Cardiac septum (tissue), 1 donor: Measurements from ENCODE around the gene SH3GL3. TPM values are rescaled to one million over a fixed set of nuclear protein-coding genes. Genes with fewer than 3 reads are reported as not detected.

ENCODE experiments used
- DNase-seq: peaks from one replicate; pipeline ENCODE4 v3.0.0-alpha.2; 2020; ENCODE audit warnings: low spot score
- intact Hi-C: fragments of 100-400 bp; cut with DNase I; formaldehyde crosslinking; loops from one replicate; pipeline ENCODE4 v1.14.0; 2022
- total RNA-seq: library from RNA; stranded (reverse); fragmentation: NEBNext Ultra II Directional; extraction: Animal tissue kit (Norgen Biotek cat#: 25700); gene quantifications from one replicate; pipeline ENCODE4 v1.2.1, GENCODE V29; 2021
- donor health status: DM: no; HTN: no; CAD: no.

The SH3GL3 gene
- total RNA-seq, 1 donor from 2014 or later, result not detected

DNA sequence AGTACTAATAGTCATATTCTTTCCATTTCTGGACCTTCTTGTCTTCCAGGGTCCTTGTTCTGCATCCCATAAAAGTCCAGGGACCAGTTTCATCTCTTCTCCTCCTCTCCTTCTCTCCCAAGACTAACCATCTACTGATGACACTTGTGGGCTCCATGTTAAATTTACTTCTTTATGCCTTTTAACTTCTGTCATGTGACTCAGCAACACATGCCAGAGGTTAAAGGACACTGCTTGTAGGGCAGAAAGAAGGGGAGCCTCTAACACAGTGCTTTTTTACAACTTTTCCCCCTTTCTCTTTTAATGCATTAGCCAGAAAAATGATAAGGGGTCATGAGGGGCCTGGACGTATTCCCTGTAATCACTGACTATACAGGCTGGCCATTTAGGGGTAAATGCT is 10.0 kb downstream of the SH3GL3 start:
- DNase-seq, result no peak
- intact Hi-C loops, result no loop called here

DNA sequence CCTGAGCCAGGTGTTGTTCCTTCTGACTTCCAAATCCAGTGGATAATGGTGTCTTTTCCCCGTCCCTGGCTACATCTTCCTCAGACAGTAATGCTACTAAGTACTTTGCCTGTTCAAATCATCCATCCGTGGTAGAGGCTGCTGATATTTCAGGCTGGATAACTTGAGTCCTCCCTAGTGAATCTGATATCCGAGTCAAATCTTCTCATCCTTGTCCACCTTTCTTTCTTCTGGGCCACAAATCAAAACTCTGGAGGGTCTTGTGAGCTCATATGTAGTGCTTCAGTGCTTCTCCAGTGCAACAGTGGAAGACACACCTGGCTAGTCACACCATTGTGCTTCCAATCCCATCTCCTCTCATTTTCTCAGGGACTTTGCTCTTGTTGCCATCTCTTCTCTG is 11.2 kb downstream of the SH3GL3 start:
- no peak for DNase-seq

DNA sequence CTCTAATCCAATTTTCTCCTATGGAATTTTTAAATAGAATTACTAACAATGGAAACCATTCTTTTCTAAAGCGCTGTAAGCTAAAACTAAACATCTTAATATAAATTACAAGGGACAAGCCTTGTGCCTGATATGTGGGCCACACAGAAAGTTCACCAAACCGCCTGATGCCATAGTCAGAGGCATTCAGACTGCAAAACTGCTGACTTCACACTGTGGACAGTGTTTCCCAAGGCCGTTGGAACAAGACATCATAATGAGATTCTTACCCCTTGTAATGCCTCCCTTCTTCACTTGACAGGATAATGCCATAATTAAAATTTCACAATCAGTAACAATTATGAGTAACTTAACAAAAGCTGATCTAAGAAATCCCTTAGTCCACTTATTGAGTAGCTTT is 14.9 kb downstream of the SH3GL3 start:
- intact Hi-C loops, result no loop called here
- no peak for DNase-seq

More for the DNA sequence above, 11.2 kb downstream of the SH3GL3 start:
- intact Hi-C loops, result no loop called here

DNA sequence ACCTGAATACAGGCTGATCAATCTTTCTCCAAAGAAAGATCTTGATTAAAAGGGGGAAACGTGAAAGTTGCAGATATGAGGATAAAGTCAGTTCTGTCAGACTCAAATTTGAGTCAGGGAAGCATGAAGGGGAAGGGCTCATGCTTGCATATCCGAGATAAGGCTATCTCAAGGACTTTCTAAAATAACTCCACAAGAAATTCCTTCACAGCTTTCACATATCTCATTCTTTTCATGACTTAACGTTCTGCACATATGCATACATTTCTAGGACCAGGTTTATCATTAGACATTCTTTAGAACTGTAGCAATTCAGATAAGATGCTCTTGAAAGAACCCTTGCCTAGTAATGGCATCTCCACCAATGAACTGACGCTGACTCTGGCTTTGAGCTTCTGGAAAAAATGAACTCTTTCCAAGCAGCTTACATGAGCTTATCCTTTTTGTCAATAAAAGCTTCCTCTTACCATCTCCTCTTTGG is 15.9 kb downstream of the SH3GL3 start:
- no peak for DNase-seq
- intact Hi-C loops, result no loop called here

DNA sequence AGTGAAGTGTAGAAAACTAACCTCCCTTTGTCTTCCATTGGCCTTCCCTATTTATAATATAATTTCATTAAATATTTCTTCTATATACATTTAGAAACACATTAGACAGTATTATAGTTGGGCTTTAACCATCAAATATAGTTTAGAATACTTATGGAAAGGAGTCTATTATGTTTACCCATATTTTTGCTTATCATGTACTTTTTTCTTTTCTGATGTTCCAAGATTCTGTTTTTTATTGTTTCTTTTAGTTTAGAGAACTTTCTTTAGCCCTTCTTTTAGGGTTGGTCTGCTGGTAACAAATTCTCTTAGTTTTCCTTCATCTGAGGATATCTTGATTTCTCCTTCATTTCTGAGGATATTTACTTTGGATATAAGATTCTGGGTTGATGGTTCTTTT is 23.7 kb downstream of the SH3GL3 start:
- intact Hi-C loops, result no loop called here
- DNase-seq, result no peak

DNA sequence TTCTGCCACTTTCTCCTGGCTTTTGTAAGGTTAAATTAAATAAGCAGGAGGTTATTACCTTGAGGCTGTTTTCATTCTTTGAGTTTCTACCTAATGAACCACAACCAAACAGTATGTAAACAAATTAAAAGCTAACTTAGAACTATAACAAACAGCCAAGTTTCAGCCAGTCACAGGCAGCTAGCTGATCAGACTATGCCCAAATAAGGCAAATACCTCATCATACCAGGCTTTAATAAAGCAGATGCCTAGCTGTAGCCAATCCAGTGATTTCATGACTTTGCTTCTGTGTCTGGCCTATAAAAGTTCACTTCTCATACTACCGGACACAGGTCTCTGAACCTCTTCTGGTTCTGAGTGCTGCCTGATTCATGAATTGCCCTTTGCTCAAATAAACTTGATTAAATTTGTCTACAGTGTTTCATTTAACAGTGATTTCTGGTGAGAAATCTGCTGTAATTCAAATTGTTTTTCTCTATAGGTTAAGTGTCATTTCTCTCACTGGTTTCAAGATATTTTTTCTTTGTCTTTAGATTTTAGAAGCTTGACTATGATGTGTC is 24.2 kb downstream of the SH3GL3 start:
- intact Hi-C loops, result no loop called here
- no peak for DNase-seq

DNA sequence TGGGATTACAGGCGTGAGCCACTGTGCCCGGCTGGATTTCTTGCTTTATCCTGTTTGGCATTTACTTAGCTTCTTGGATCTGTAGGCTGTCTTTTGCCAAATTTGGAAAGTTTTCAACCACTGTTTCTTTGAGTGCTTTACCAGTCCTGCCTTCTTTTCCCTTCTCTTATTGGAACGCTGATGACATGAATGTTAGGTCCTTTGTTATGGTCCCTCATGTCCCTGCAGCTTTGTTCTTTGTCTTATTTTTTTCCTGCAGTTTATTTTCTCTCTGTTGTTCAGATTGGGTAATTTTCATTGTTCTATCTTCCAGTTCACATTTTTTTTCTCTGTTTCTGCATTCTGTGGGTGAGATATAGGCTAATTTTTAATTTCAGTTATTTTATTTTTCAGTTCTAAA is 25.0 kb downstream of the SH3GL3 start:
- no peak for DNase-seq
- intact Hi-C loops, result no loop called here

DNA sequence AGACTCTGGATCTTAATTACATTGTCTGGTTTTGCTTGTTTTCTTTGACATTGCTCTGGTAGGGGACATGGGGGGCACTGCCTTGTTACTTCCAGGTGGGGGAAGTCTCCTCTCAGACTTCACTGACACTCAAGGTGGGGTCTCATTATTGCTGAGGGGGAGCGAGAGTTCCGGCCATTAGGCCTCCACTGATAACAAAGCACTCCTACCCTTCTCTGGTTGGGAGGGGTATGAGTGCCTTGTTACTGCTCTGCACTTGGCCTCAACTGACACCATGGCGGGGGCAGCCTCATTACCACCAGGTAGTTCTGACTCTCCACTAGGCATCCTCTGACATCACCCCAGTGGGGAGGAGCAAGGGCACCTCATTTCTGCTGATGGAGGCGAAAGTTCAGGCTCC is 25.7 kb downstream of the SH3GL3 start:
- DNase-seq, result no peak
- intact Hi-C loops, result no loop called here

DNA sequence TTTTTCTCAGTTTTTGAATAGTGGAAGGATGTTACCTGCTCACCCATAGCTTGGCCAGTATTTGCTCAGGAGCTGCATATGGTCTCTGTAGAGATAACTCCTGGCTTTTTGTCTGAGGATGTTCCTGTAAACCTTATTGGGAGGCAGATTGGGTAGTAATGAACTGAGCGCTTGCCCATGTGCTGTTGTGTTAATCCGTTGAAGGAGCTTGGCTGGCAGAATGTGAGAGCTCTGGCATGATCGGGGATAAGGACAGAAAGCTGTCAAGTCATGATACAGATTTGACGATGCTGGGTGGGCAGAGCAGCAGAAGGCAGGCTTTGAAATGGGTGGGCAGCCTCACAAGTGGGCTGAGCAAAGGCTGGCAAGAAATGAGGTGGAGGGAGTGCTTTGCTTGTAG is 27.4 kb downstream of the SH3GL3 start:
- DNase-seq, result no peak
- intact Hi-C loops, result no loop called here

DNA sequence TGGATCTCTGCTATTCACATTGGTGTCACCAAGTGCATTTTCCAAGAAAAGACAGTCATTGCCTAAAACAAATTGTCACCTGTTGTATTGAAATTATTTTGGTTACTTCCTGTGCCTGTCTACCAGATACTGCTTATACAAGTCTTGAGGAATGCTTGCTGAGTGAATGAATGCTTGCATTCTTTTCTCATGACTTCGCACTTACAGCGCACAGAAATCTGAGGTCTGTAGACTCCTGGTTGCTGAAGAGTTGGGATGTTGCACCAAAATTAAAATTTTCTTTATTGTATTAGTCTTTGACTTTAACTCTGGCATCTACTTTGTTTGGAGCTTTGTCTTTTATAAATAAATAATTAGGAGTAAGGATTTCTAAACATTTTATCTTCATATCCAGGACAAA is 28.4 kb downstream of the SH3GL3 start:
- intact Hi-C loops, result no loop called here

DNA sequence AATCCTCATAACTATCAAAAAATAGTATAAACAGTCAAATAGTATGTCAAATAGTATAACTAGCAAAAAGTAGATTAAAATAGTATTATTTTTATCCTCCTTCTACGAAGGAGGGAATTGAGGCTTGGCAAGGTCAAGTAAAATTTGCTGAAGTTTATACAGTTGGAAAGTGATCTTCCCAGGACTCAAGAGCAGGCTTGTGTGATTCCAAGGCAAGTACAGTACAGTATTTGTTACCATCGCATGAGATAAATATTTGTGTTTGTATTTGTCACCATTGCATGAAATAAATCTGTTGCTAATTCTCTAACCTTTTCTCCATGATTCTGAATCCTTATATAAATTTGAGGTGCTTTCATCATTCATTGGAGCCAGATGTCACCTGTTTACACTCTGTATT is 28.9 kb downstream of the SH3GL3 start:
- intact Hi-C loops, result no loop called here
- no peak for DNase-seq

More for the DNA sequence above, 28.4 kb downstream of the SH3GL3 start:
- DNase-seq, result no peak

DNA sequence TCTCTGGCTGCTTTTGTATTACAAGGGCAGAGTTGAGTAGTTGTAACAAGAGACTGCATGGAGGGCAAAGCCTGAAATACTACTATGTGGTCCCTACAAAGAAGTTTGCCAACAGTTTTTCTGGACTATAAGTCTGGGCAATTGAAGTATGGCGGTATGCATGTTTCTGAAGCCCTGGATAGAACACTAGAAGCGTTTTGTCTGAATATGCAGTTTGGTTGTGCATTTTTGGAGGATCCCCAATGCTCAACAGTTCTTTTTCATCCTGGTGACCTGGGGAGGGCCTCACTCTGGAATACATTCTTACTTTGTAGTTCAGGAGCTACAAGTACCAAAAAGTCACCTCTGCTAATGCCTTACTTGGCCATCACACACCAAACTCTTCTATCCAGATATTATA is 29.6 kb downstream of the SH3GL3 start:
- DNase-seq, result no peak
- intact Hi-C loops, result no loop called here

DNA sequence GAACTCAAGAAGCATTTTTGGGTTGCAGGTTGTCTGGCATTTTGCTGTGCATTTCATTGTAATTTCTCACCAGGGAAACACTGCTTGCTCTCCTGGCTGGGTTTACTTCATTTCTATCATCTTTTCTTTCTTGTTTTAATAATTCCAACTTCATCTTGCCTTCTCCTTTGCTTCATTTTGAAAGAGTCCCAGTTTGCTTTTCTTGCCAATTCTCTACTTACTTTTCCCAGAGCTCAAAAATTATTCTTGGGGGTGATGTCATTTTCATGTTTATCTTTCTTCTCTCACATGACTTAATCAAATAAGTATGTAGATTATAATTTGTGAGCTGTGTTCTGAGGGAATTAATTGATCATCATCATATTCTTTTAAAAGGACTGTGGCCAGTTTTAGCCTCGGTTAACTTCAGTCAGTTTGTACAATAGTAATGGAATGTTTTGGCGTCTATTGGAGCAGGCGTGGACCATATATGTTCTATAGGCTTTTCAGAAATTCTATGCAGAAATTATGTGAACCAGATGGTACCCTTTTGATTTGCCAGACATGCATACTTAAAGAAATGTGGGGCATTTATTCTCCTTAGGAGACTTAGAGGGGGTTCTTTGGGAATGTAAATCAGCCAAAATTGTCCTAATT is 30.1 kb downstream of the SH3GL3 start:
- intact Hi-C loops, result no loop called here
- no peak for DNase-seq

DNA sequence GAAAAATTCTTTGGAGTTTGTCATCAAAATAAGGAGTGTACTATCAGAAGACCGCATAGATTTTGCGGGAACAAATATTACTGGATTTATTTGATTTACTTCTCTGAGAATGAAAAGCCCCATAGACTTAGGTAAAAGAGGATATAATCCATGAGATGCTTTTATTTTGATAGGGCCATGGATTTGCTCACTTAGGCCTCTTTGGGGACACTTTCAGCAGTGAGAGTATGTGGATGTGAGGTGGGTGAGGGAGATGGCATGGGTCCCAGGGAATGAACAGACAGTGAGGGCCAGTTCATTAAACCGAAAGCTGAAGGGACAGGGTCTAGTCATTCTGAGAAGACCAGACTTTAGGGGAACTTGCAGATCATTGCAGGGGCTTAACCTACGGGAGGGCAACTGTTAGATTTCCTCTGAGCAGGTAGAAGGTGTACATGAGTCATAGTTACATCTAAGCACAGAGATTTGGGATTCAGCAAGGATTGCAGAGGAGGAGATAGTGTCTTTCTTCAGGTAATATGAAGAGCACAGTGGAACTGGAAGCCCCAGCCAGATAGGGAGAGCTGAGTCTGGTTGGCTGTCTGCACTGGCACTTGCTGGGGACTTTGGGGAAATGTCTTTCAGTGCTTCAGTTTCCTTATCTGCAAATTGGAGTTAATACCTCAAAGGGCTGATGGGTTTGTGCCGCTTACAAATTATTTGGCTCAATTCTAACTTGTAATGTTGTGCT is 30.8 kb downstream of the SH3GL3 start:
- intact Hi-C loops, result no loop called here
- DNase-seq, result no peak

DNA sequence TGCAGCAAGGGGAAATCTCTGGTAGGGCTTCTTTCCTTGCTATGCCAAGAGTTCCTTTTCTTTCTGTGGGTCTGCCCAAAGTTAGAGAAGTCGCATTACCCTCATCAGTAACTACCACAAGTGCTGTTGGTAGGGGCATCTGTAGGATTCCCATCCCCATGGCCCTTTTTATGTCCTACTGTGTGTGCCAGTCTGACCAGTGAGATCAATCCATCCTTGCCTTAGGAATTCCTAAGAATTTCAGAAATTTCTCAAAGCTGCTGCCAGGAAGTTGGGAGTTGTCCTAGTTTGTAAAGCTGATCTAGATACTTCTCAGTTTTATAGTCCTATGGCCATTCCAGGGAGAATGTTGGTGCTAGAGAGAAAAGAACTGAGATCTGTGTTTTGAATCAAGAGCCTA is 36.5 kb downstream of the SH3GL3 start:
- no peak for DNase-seq
- intact Hi-C loops, result no loop called here

DNA sequence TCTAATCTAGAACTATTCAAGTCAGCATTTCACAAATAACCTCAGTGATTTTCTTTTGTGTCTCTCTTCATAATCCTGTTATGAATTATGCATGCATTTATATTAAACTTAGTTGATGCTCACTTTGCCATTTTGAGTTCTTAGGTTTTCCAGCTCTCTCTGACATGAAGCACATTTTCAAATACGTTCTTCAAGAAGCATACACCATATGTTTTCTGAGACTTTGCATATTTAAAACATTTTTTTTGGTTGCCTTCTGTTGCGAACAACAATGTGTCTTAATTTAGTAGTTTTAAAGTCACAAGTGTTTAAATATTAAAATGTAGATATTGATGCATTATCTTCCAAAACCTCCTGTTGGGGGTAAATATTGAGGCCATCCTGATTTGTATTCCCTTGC is 37.5 kb downstream of the SH3GL3 start:
- intact Hi-C loops, result no loop called here
- no peak for DNase-seq

DNA sequence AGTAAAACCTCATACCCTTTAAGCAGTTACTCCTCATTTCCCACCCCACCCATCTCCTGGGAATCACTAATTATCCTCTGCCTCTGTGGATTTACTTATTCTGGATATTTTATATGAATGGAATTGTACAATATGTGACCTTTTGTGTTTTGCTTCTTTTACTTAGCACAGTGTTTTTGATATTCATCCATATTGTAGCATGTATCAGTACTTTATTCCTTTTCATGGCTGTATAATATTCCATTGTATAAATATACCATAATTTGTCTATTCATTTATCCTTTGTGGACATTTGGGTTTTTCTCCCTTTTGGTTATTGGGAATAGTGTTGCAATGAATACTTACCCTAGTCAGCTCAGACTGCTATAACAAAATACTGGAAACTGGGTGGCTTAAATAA is 39.2 kb downstream of the SH3GL3 start:
- intact Hi-C loops, result no loop called here
- DNase-seq, result no peak

DNA sequence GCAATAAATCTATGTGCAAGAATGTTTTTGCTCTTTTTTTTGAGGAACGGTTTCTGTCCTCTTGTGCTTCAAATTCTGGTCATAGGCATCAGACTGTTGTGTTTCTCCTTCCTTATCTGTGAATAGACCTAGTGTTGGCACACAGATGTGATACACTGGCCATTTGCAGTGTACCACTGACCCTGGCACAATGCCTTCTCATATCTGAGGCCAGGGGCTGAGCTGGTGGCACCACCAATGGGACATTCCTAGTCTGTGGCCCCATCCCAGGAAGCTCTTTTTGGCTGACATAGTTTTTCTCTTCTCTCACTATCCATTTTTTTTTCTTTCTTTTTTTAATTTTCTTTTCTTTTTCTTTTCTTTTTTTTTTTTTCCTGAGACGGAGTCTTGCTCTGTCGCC is 40.4 kb downstream of the SH3GL3 start:
- no peak for DNase-seq
- intact Hi-C loops, result no loop called here

DNA sequence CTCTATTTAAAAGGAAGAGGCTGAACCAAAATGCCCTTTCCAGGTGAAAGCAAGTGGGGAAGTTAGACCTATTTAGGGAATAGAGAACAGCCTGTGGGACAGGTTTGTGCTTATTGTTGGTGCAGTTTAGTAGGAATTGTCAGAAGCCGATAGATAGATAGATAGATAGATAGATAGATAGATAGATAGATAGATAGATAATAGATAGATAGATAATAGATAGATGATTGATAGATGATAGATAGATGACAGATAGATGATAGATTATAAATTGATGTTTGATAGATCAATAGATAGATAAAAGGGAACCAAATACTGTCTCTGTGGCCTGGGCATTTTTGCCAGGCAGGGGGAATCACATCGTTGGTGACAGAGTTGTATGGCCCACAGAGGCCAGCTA is 42.5 kb downstream of the SH3GL3 start:
- DNase-seq, result no peak
- intact Hi-C loops, result no loop called here

DNA sequence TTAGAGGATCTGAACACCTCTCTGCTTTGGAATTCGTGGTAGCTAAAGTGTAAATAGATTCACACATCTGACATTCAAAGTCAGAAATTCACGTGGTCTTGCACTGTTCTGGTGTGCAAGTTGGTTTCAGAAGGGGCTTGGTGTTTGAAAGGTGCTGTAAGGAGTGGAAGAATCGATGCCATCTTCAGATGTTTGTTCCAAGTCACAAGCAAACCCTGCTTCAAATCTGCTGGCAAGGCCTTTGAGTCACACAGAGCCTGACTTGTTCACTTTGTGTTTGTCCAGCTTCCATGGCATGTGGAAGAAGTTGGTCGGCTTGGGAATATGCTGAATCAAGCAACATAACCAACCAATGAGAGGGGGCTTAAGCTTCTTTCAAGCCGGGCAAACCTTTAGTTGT is 44.3 kb downstream of the SH3GL3 start:
- intact Hi-C loops, result no loop called here
- no peak for DNase-seq

DNA sequence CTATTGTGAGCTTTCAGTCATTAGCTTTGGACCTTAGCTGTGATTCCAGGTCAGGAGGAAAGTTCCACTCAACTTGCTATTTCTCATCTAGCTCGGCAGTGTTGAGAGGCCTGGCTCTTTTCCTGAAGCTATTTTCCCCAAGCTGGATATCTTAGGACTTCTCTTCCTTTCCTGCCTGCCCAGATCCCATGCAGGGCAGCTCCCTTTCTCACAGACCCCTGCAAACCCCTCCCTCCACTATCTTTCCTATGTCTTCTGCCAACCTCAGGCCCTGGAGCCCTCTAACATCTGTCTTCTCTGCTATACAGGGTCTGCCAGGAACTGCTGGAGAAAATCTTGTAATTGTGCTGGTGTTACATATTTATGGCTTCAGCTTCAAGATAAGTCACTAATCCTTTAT is 49.6 kb downstream of the SH3GL3 start:
- intact Hi-C loops, result no loop called here
- no peak for DNase-seq
